Measurements from ENCODE around the gene OSBPL3. TPM values are rescaled to one million over a fixed set of nuclear protein-coding genes. Genes with fewer than 3 reads are reported as not detected.
A peak's percentile ranks its signal among the peaks of the same experiment; 100 is the strongest.

The OSBPL3 gene
- total and polyA plus RNA-seq, 8 donors = 2.0 to 25.0 (median 9.9) TPM

- peaks cover 0 to 7% (median 2%) of the 10 kb centered on the region in 4 donors for H3K36me3 ChIP-seq
- peaks cover 3 to 24% (median 11%) of the 10 kb centered on the region in 4 donors for H3K4me1 ChIP-seq
- H3K9me3 ChIP-seq = no peaks in the 10 kb centered on the region
- DNase-seq = no peak
- TF ChIP-seq CTCF (IDR thresholded peaks at IDR 0.05) = no peak
- TF ChIP-seq POLR2A (IDR thresholded peaks at IDR 0.05) = no peak
- no peak for TF ChIP-seq POLR2AphosphoS5 (IDR thresholded peaks at IDR 0.05)
- no peak for TF ChIP-seq EP300 (IDR thresholded peaks at IDR 0.05)
- WGBS, 5 donors = 78 to 86% (median 83%) methylated on average over 5 of the region's 5 CpGs
- peak overlapping the region in 2 of 5 donors; percentile 46 to 47 for H3K27ac ChIP-seq
- H3K27me3 ChIP-seq = no peaks in the 10 kb centered on the region
- H3K4me3 ChIP-seq = no peak overlapping the region
- intact Hi-C loops (cut with DNase I; ENCODE audit: low total_unique reads) = no loop called here
Observed at GRCh38 chr7:24833549-24833948, 146.4 kb downstream of the OSBPL3 start.

- Histone ChIP-seq H3K27me3 (no peaks in the 10 kb centered on the region), H3K4me3 (no peak overlapping the region), H3K4me1 (peaks cover 8 to 36% (median 22%) of the 10 kb centered on the region in 4 donors), H3K36me3 (peaks cover 0 to 7% (median 2%) of the 10 kb centered on the region in 4 donors), H3K27ac (peak overlapping the region in 1 of 5 donors; percentile 47), H3K9me3 (no peaks in the 10 kb centered on the region)
- TF ChIP-seq CTCF (IDR thresholded peaks at IDR 0.05) (no peak), POLR2A (IDR thresholded peaks at IDR 0.05) (no peak), EP300 (IDR thresholded peaks at IDR 0.05) (no peak), POLR2AphosphoS5 (IDR thresholded peaks at IDR 0.05) (no peak)
- DNase-seq = no peak
- WGBS, 5 donors = 63 to 93% (median 85%) methylated on average over 4 of the region's 4 CpGs
- intact Hi-C loops (cut with DNase I; ENCODE audit: low total_unique reads) = no loop called here
Observed at GRCh38 chr7:24831240-24831639, 148.7 kb downstream of the OSBPL3 start.

GRCh38 chr7:24830440-24831050 is 149.4 kb downstream of the OSBPL3 start:
- Histone ChIP-seq H3K9me3 (no peaks in the 10 kb centered on the region), H3K27ac (no peak overlapping the region), H3K4me3 (no peak overlapping the region), H3K36me3 (peaks cover 0 to 7% (median 2%) of the 10 kb centered on the region in 4 donors), H3K27me3 (no peaks in the 10 kb centered on the region), H3K4me1 (peaks cover 15 to 43% (median 27%) of the 10 kb centered on the region in 4 donors)
- TF ChIP-seq POLR2AphosphoS5 (IDR thresholded peaks at IDR 0.05) (no peak), EP300 (IDR thresholded peaks at IDR 0.05) (no peak), POLR2A (IDR thresholded peaks at IDR 0.05) (no peak), CTCF (IDR thresholded peaks at IDR 0.05) (no peak)
- no peak for DNase-seq
- WGBS, 5 donors = 49 to 73% (median 66%) methylated on average over 9 of the region's 9 CpGs
- intact Hi-C loops (cut with DNase I; ENCODE audit: low total_unique reads) = no loop called here

GRCh38 chr7:24829787-24830186 is 150.2 kb downstream of the OSBPL3 start:
- peaks cover 0 to 7% (median 2%) of the 10 kb centered on the region in 4 donors for H3K36me3 ChIP-seq
- WGBS, 5 donors = 79 to 93% (median 93%) methylated on average over 2 of the region's 2 CpGs
- H3K4me1 ChIP-seq = peaks cover 22 to 50% (median 31%) of the 10 kb centered on the region in 4 donors
- no peak overlapping the region for H3K4me3 ChIP-seq
- intact Hi-C loops (cut with DNase I; ENCODE audit: low total_unique reads) = no loop called here
- DNase-seq = no peak
- TF ChIP-seq POLR2A (IDR thresholded peaks at IDR 0.05) = no peak
- no peak for TF ChIP-seq CTCF (IDR thresholded peaks at IDR 0.05)
- no peak for TF ChIP-seq POLR2AphosphoS5 (IDR thresholded peaks at IDR 0.05)
- TF ChIP-seq EP300 (IDR thresholded peaks at IDR 0.05) = no peak
- H3K27me3 ChIP-seq = no peaks in the 10 kb centered on the region
- H3K27ac ChIP-seq = no peak overlapping the region
- no peaks in the 10 kb centered on the region for H3K9me3 ChIP-seq
